ENCODE results near the gene ENPP6. TPM values are rescaled to one million over a fixed set of nuclear protein-coding genes. Genes with fewer than 3 reads are reported as not detected.

The ENPP6 gene
- total and polyA plus RNA-seq, 2 donors (not counting 3 experiments of a cell fraction or from before 2014, with no cell fraction given): not detected

DNA sequence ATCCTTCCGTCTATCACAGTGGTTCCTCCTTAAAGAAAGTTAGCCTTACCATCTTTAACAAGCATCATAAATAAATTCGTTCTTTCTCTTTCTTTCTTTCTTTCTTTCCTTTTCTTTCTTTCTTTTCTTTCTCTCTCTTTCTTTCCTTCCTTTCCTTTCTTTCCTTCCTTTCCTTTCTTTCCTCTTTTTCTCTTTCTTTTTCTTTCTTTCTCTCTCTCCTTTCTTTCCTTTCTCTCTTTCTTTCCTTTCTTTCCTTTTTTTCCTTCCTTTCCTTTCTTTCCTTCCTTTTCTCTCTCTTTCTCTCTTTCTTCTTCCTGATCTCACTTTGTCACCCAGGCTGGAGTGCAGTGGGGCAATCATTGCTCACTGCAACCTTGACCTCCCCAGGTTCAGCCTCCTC is 60.4 kb downstream of the ENPP6 start:
- no TSS peak for BruUV-seq (replicated peaks)
- Histone ChIP-seq H2AFZ (ENCODE audit: low read depth, low read length) (no peak overlapping the region), H3K9me1 (replicated peaks; ENCODE audit: control insufficient read depth, extremely low read depth, insufficient read depth, low read length) (no peaks in the 10 kb centered on the region), H4K20me1 (replicated peaks; ENCODE audit: control insufficient read depth, extremely low read depth, insufficient read depth, low read length) (no peaks in the 10 kb centered on the region), H3K4me1 (ENCODE audit: control insufficient read depth, extremely low read depth, insufficient read depth, low read length) (no peaks in the 10 kb centered on the region), H3K9me3 (replicated peaks; ENCODE audit: control insufficient read depth, insufficient read depth, low read length) (no peaks in the 10 kb centered on the region), H3K4me3 (replicated peaks in 1 of 3; ENCODE audit: insufficient read depth in 1 of 3, low read depth in 1 of 3, low read length in 3 of 3) (no peak overlapping the region), H3K27ac (ENCODE audit: insufficient read depth, low read depth, low read length) (no peak overlapping the region), H3K27me3 (ENCODE audit: control insufficient read depth in 2 of 2, insufficient read depth in 2 of 2, low read length in 2 of 2) (no peaks in the 10 kb centered on the region), H3K79me2 (ENCODE audit: control insufficient read depth, insufficient read depth, low read length) (no peaks in the 10 kb centered on the region), H3K9ac (replicated peaks; ENCODE audit: extremely low read depth, insufficient read depth, low read length) (no peak overlapping the region), H3K4me2 (ENCODE audit: insufficient read depth, low read length) (no peak overlapping the region), H3K36me3 (ENCODE audit: control insufficient read depth in 2 of 2, extremely low read depth in 1 of 2, insufficient read depth in 2 of 2, low read length in 2 of 2) (no peaks in the 10 kb centered on the region)
- dilution Hi-C loops (cut with MboI; ENCODE audit: extremely low pct_ligation_motif_present, low sequenced_read_pairs): no loop called here
- CTCF ChIA-PET: no interaction called here
- DNase-seq (ENCODE audit: low read depth, low spot score) (no peak), FAIRE-seq (no peak)
- POLR2A ChIA-PET: no interaction called here
- TF ChIP-seq GATA2 (IDR thresholded peaks at IDR 0.05; ENCODE audit: insufficient read depth, insufficient read length, low read depth, low read length) (no peak), CTCF (IDR thresholded peaks at IDR 0.05; ENCODE audit: extremely low read depth in 1 of 2, insufficient read depth in 1 of 2, low read depth in 1 of 2, low read length in 2 of 2) (no peak), EZH2 (IDR thresholded peaks at IDR 0.05; ENCODE audit: borderline replicate concordance, low read depth, low read length, severe bottlenecking) (no peak), JUN (IDR thresholded peaks at IDR 0.05; ENCODE audit: borderline replicate concordance, insufficient read depth, insufficient read length, low read depth) (no peak), FOS (IDR thresholded peaks at IDR 0.05; ENCODE audit: borderline replicate concordance, insufficient read depth, low read length) (no peak), POLR2A (IDR thresholded peaks at IDR 0.05; ENCODE audit: low read depth, low read length) (no peak), MYC (IDR thresholded peaks at IDR 0.05; ENCODE audit: low read depth, low read length) (no peak), POLR2AphosphoS5 (IDR thresholded peaks at IDR 0.05; ENCODE audit: insufficient read depth, low read depth, low read length) (no peak)
- TF ChIP-seq, protein P1, sequence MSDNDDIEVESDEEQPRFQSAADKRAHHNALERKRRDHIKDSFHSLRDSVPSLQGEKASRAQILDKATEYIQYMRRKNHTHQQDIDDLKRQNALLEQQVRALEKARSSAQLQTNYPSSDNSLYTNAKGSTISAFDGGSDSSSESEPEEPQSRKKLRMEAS (IDR thresholded peaks at IDR 0.05; ENCODE audit: insufficient read depth, insufficient read length): no peak
- intact Hi-C loops (cut with micrococcal nuclease): no loop called here

Measured in endothelial cell of umbilical vein (primary cell).